Amniotic stem cell (primary cell): ENCODE results near the gene ZNF277.

Source experiments
- DNase-seq: peaks from one replicate; lab custom pipeline; 2025; lab: John Stamatoyannopoulos, UW

ZNF277 gene

DNA sequence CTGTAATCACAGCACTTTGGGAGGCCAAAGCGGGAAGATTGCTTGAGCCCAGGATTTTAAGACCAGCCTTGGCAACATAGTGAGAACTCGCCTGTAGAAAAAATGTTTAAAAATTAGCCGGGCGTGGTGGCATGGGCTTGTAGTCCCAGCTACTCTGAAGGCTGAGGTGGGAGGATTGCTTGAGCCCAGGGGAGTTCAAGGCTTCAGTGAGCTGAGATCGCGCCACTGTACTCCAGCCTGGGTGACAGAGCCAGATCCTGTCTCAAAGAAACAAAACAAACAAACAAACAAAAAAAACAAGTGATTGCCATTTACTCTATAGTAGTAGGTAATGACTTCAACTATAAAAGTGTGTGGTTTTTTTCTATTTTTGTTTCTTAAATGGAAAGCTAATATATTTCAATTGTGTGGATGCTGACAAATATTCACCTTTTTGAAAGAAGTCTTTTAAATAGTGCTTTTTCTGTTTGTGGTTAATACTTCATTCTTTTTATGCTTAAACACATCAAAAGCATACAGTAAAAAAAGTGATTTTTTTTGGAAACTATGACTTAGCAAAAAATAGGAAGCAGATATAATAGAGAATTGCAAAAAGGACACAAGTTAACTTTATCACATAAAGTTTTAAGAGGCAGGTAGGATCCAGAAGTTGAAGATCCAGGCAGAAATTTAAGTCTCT is 48.4 kb downstream of the ZNF277 start:
- DNase-seq: no peak

DNA sequence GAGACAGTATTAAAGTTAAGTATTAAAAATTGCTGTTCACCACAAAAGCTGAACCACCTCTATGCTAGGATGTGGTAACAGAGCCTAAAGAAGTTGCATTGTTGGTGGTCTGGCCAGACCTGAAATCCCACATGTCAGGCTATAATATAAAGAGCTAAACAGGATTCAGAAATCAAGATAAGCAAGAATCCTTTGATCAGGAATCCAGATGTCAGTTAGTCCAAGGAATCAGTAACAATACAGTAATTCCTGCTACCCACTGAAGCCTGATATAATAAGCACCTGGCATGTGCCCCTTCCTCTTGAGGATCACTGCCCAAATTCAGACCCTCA is 48.9 kb downstream of the ZNF277 start:
- DNase-seq: no peak

DNA sequence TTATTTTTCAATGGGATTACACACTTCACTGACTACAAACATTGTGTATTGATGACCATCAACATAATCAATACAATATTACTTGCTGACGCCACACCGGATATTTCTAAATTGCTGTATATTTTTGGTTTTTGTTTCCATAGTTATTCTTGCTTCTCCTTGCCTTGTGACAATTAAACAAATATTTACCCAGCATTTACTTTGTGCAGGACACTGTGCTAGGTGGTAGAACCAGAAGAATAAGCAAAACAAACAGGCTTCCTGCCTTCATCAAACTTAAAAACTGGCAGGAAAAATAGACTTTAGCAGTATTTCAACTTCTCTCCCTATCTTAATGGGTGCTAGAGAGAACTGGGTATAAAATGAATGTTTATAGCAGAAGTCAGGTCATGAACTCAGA is 50.6 kb downstream of the ZNF277 start:
- DNase-seq: no peak

- no peak for DNase-seq
These were observed 54.4 kb downstream of the ZNF277 start for GRCh38 chr7:112260911-112261310.

DNA sequence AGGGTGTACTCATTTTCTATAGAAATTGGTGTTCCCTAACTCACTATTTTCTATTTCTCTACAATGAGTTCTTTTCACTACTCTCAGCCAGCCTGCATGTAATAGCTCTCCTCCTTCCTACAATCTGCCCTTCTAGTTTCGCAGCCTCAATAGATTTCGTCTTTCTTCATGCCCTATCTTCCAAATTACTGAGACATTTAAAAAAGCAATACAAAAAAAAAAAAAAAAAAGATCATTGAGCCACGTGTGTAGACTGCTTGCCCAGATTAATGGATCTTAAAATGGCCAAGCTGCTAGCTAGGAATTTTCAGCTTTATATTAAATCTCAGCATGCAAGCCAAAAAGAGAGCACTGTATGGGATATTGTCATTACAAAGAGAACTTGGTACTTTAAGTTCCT is 55.5 kb downstream of the ZNF277 start:
- no peak for DNase-seq

DNA sequence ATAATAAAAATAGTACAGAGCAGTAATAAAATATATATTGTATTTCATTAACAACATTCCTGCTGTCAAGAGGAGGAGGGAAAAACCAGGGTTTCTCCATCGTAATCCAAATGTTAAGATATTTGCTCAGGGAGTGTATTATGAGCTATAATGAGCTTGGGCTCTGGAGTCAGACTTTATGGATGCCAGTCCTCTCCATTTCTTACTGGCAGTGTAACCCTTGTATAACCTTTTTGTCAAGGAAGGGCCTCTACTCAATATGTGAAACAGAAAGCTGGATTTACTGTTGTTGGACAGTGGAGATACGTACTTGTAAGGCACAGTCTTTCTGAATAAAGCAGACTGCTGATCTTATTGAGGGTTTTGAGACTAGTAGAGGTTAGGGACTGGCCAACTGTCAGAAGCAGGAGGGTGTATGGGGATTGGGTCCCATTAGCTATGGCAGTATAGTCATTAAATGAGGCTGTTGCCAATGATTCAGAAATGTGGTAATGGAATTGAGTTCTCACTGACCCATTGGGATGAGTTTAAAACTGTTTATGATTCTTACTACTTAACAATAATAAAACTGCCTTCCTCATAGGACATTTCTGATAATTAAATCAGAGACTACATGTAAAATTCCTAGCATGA is 56.5 kb downstream of the ZNF277 start:
- no peak for DNase-seq

- DNase-seq: no peak
These were observed 57.0 kb downstream of the ZNF277 start for GRCh38 chr7:112263519-112263918.

GRCh38 chr7:112266141-112266540 is 59.6 kb downstream of the ZNF277 start:
- no peak for DNase-seq

- DNase-seq: no peak
These were observed 60.2 kb downstream of the ZNF277 start for GRCh38 chr7:112266595-112267270.

- DNase-seq: no peak
These were observed 61.6 kb downstream of the ZNF277 start for GRCh38 chr7:112267944-112268691.

DNA sequence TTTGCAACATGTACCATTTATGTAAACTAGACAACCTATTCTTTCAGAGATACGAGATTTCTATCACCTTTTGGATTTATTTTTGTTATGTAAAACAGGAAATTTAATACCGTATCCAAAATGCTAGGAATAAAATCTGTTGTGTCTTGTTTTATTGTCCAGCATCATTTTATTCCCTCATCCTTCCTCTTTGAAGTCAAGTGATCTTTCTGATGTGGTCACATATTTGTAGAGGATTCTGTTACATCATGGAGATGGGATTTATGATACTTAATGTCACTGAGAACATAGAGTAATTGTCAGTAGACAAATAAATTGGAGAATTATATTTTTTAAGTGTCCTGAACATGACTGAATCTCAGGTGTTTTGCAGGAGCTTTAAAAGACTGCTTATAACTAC is 64.7 kb downstream of the ZNF277 start:
- no peak for DNase-seq

- no peak for DNase-seq
These were observed 66.5 kb downstream of the ZNF277 start for GRCh38 chr7:112272921-112273561.

GRCh38 chr7:112279042-112279441 is 72.5 kb downstream of the ZNF277 start:
- DNase-seq: no peak

DNA sequence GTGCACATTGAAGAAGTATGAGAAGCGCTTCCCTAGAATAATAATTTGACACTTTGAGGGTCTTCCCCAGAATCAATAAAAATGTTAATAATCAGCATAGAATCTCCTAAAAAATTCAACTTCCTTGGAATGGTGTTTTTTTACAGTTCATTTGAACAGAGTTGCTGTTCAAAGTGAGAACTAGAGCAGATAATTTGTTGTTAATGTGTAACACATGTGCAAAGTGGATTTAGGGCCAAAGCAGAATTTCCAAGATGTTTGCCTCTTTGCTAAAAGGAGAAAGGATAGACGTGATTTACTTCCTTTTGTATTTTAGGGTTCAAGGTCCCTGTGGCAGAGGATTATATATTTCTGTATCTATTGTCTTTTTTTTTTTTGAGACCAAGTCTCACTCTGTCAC is 73.8 kb downstream of the ZNF277 start:
- no peak for DNase-seq

GRCh38 chr7:112282476-112283188 is 76.1 kb downstream of the ZNF277 start:
- DNase-seq: no peak

GRCh38 chr7:112283382-112283910 is 77.0 kb downstream of the ZNF277 start:
- no peak for DNase-seq

GRCh38 chr7:112286250-112287086 is 80.0 kb downstream of the ZNF277 start:
- DNase-seq: no peak

DNA sequence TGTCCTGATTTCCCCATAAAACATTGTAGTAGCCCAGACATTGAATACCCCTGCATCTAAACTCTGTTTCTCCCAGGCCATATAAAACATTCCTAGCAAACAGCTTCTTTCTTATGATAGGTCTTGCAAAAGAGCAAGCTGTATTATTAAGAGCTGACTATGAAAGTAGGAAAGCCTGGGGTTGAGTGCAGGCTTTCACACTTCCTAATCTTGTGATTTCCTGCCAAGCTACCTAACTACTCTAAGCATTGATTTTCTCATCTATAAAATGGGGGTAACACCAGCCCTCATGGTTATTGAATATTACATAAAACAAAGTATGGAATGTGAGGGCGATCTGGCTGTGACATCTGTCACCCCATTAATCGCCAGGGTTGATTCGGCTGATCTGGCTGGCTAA is 81.8 kb downstream of the ZNF277 start:
- DNase-seq: no peak

DNA sequence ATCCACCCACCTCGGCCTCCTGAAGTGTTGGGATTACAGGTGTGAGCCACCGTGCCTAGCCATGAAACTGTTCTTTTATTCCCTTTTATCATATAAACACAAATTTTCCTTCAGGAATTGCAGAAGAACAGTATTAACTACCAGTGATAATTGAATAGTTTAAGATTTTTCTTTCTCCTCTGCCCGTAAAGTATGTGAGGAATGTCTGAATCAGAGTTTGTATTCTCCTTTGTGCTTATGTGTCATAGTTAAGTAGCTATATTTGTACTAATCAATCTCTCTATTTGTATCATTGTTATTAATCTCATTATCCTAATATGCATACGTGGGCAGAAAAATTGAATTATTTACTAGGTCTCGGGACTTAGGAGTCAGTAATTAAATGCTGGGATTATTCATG is 83.6 kb downstream of the ZNF277 start:
- DNase-seq: no peak

- no peak for DNase-seq
These were observed 85.7 kb downstream of the ZNF277 start for GRCh38 chr7:112292162-112292561.

DNA sequence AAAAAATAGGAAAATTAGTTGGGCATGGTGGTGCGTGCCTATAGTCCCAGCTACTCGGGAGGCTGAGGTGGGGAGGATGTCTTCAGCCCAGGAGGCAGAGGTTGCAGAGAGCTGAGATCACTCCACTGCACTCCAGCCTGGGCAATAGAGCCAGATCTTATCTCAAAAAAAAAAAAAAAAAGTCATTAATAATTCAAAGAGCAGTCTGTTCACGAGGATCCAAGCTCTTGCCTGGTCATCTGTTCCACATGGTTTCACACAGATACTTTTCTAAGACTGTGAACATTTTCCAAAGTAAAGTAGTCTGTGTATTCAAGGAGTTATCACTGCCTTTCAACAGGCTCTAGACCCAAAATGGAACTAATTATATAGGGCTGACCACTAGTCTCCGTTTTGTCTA is 86.9 kb downstream of the ZNF277 start:
- DNase-seq: no peak
